ENCODE measurements around the gene VCL. TPM values are rescaled to one million over a fixed set of nuclear protein-coding genes. Genes with fewer than 3 reads are reported as not detected.

VCL gene
- polyA plus RNA-seq, 1 of the 3 experiments (the other 2 are of a cell fraction) = 147 TPM

DNA sequence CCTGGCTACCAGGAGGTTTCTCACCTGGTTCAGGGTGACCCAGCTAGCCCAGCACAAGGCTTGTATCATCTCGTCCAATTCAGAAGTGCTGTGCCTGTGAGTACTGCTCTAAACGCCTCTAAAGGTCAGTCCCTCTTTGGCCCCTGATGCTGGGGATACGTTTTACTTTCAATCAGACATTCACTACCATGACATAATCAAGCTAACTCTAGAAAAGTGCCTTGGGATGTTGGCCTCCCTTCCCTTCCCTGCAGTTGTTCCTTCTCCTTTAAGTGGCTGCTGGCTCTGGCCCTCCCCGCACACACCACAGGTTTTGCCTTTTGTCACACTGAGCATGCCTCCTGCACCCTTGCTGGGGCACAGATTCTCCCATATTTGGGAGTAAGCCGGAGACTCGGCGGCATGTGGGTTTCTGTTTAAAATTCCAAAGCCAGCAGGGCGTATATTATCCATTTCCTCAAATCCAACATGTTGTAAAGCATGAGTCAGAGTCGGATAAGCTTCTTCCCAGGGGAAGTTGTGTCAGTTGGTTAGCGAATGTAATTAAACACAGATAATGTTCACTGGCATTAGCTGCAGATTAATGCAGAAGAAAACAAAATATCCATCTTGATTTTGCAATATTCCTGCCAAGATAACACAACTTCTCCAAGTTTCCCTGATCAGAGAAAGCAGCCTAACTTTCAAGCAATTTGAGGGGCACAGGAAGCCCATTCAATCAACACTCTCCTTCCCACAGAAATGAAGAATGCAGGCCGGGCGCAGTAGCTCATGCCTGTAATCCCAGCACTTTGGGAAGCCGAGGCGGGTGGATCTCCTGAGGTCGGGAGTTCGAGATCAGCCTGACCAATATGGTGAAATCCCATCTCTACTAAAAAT lies 31.8 kb upstream of the VCL start (continued):
- TF ChIP-seq POLR2AphosphoS5 (IDR thresholded peaks at IDR 0.05; ENCODE audit: low read depth, low read length) (no peak; the same call in 1 of the 2 replicates), SIN3A (IDR thresholded peaks at IDR 0.05; ENCODE audit: borderline replicate concordance, low read depth, low read length) (peak; percentile 28; the same call in 1 of the 2 replicates), FOSL2 (IDR thresholded peaks at IDR 0.05; ENCODE audit: borderline replicate concordance, low read depth) (peak; percentile 88), ELF1 (IDR thresholded peaks at IDR 0.05) (0 out of 2 replicates have a peak, but pooled peaks have one; percentile 16), GATA2 (CRISPR knock-in tag; IDR thresholded peaks at IDR 0.05) (no peak), TAF1 (IDR thresholded peaks at IDR 0.05; ENCODE audit: borderline replicate concordance, low read depth, low read length) (no peak)
- TF ChIP-seq, protein P1, sequence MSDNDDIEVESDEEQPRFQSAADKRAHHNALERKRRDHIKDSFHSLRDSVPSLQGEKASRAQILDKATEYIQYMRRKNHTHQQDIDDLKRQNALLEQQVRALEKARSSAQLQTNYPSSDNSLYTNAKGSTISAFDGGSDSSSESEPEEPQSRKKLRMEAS (IDR thresholded peaks at IDR 0.05; ENCODE audit: low read depth) = peak; percentile 94
- TF ChIP-seq, protein P2, sequence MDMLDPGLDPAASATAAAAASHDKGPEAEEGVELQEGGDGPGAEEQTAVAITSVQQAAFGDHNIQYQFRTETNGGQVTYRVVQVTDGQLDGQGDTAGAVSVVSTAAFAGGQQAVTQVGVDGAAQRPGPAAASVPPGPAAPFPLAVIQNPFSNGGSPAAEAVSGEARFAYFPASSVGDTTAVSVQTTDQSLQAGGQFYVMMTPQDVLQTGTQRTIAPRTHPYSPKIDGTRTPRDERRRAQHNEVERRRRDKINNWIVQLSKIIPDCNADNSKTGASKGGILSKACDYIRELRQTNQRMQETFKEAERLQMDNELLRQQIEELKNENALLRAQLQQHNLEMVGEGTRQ (IDR thresholded peaks at IDR 0.05; ENCODE audit: borderline replicate concordance, low read depth, low read length) = no peak
- TF ChIP-seq, protein P3, sequence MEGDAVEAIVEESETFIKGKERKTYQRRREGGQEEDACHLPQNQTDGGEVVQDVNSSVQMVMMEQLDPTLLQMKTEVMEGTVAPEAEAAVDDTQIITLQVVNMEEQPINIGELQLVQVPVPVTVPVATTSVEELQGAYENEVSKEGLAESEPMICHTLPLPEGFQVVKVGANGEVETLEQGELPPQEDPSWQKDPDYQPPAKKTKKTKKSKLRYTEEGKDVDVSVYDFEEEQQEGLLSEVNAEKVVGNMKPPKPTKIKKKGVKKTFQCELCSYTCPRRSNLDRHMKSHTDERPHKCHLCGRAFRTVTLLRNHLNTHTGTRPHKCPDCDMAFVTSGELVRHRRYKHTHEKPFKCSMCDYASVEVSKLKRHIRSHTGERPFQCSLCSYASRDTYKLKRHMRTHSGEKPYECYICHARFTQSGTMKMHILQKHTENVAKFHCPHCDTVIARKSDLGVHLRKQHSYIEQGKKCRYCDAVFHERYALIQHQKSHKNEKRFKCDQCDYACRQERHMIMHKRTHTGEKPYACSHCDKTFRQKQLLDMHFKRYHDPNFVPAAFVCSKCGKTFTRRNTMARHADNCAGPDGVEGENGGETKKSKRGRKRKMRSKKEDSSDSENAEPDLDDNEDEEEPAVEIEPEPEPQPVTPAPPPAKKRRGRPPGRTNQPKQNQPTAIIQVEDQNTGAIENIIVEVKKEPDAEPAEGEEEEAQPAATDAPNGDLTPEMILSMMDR (IDR thresholded peaks at IDR 0.05) = no peak

- TF ChIP-seq POLR2AphosphoS5 (IDR thresholded peaks at IDR 0.05; ENCODE audit: low read depth, low read length) (no peak), SIN3A (IDR thresholded peaks at IDR 0.05; ENCODE audit: borderline replicate concordance, low read depth, low read length) (no peak), CHD2 (IDR thresholded peaks at IDR 0.05; ENCODE audit: low read length, partially characterized antibody) (no peak), MXI1 (IDR thresholded peaks at IDR 0.05; ENCODE audit: low read depth, low read length) (no peak), EP300 (IDR thresholded peaks at IDR 0.05; ENCODE audit: borderline replicate concordance in 1 of 2, low read depth in 1 of 2, low read length in 1 of 2) (no peak), FOXM1 (IDR thresholded peaks at IDR 0.05; ENCODE audit: low read depth) (no peak)
- TF ChIP-seq, protein P1 (IDR thresholded peaks at IDR 0.05; ENCODE audit: low read depth) = no peak
- Histone ChIP-seq H3K36me3 (replicated peaks in 1 of 2; ENCODE audit: control insufficient read depth in 1 of 2, insufficient read depth in 2 of 2, low read length in 1 of 2) (no peaks in the 10 kb centered on the region), H3K4me3 (ENCODE audit: low read depth in 2 of 2, low read length in 1 of 2) (no peak overlapping the region), H4K20me1 (ENCODE audit: insufficient read depth) (no peaks in the 10 kb centered on the region), H3K79me2 (ENCODE audit: insufficient read depth) (no peaks in the 10 kb centered on the region), H3F3A (replicated peaks; ENCODE audit: insufficient read depth) (peaks cover 28% of the 10 kb centered on the region), H3K4me1 (ENCODE audit: control insufficient read depth in 1 of 2, insufficient read depth in 2 of 2, low read depth in 1 of 2, low read length in 1 of 2) (peaks cover 0 to 27% of the 10 kb centered on the region in 2 experiments; a peak in 2 of 4 replicates), H3K9me3 (no peaks in the 10 kb centered on the region), H3K9me2 (no peaks in the 10 kb centered on the region), H3K27ac (ENCODE audit: low read depth in 2 of 2, low read length in 1 of 2) (peak overlapping the region; percentile 77 to 95; a peak in 3 of 4 replicates), H3K27me3 (ENCODE audit: insufficient read depth) (no peaks in the 10 kb centered on the region), H2AFZ (ENCODE audit: low read depth) (0 out of 2 replicates have a peak overlapping the region, but pooled peaks have one; percentile 26), H3K9ac (peak overlapping the region; percentile 24; the same call in 1 of the 2 replicates), H3K4me2 (peak overlapping the region; percentile 39; the same call in 1 of the 2 replicates)
- DNase-seq = no peak
- WGBS (ENCODE audit: low lambda C conversion rate) = 80% methylated on average over 4 of the region's 4 CpGs
- ChIA-PET CTCF (interaction anchor here (2.5 to 3.4 kb wide), 2 partner anchors 10 to 26 kb away, joined by 11 to 19 read pairs; no protein-coding TSS in a partner anchor), POLR2A (no interaction called here)
Measured at GRCh38 chr10:73967022-73967429, 30.9 kb upstream of the VCL start.

Measured in SK-N-SH (cell line).